ENCODE data around the gene PROKR1. TPM values are rescaled to one million over a fixed set of nuclear protein-coding genes. Genes with fewer than 3 reads are reported as not detected.
"Not testable (repeated sequence)": the region's sequence is repeated elsewhere in the genome, so short reads cannot be mapped to it uniquely, and the experiment has no call there.

The PROKR1 gene
- 2.8 and 3.7 TPM in 2 replicates for total RNA-seq (2014; rRNA removed; shearing (Covaris generic))

DNA sequence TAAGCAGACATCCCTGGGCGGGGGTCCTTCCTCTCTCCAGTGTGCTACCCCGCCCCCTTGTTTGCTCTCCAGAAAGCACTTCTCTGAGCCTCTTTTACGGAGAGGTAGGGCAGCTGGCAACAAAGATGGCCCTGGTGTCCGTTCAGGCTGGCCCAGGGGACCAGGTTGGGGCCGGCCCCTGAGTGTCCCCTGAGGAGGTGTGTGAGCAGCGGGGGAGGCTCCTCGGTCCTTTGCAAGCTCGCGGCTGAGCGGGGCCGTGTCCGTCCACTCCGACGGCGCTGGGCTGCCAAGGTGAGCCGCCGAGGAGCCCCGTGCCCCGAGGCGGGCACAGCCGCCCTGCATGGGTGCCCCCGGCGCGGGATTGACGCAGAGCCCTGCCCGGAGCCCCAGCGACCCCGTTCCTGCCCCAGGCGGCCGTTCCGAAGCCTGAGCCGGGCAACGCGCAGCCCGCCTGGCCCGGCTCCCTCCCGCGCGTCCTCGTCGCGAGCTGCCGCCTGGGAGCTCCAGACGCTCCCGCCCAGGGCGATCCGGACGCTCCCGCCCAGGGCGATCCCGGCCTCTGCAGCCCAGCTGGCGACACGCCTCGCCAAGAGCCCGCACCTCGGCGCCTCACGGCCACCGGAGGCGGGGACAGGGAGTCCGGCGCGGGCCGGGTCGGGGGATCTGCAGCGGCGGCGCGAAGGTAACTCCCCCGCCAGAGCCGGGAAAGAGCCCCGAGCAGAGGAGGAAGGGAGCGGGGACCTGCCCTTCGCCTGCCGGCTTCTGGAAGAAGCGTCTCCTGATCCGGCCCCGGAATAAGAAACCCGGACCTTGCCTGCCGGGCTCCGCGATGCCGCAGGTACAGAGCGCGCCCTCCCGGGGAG lies at the start of gene PROKR1:
PROKR1 (plus strand) TSS at position 569 of the 863 bp plus-strand sequence. CDS start 2,243 bp downstream, outside the sequence.
- Histone ChIP-seq H3K27me3 (ENCODE audit: control insufficient read depth, insufficient read depth, low read length) (peaks cover 32% of the 10 kb centered on the region), H3K4me3 (ENCODE audit: insufficient read depth, low read depth, low read length) (peak within 1 kb of the TSS; percentile 81), H3K36me3 (replicated peaks; ENCODE audit: control insufficient read depth, insufficient read depth, low read length) (no peaks in the 10 kb centered on the region)
- DNase-seq = peak; percentile 84

DNA sequence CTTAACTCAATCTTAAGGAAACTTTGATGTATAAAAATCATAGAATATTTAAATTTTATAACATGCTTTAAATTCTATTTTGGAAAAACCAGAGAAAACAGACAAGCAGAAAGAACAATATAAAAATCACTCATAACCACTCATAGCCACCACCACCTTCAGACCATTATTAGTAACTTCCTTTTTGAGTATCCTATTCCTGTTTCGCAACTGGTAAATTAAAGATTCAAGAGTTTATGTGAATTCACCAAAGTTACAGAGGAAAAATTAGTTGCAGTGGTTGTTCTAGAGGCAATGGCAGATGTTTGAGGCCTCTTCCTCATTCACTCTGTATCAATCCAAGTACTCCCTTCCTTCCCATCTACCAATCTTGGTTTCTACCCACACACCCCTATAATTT lies 49.3 kb upstream of the PROKR1 start:
- no peak for DNase-seq
- no peaks in the 10 kb centered on the region for H3K36me3 ChIP-seq (replicated peaks; ENCODE audit: control insufficient read depth, insufficient read depth, low read length)
- no peaks in the 10 kb centered on the region for H3K27me3 ChIP-seq (ENCODE audit: control insufficient read depth, insufficient read depth, low read length)
- H3K4me3 ChIP-seq (ENCODE audit: insufficient read depth, low read depth, low read length) = no peak overlapping the region

DNA sequence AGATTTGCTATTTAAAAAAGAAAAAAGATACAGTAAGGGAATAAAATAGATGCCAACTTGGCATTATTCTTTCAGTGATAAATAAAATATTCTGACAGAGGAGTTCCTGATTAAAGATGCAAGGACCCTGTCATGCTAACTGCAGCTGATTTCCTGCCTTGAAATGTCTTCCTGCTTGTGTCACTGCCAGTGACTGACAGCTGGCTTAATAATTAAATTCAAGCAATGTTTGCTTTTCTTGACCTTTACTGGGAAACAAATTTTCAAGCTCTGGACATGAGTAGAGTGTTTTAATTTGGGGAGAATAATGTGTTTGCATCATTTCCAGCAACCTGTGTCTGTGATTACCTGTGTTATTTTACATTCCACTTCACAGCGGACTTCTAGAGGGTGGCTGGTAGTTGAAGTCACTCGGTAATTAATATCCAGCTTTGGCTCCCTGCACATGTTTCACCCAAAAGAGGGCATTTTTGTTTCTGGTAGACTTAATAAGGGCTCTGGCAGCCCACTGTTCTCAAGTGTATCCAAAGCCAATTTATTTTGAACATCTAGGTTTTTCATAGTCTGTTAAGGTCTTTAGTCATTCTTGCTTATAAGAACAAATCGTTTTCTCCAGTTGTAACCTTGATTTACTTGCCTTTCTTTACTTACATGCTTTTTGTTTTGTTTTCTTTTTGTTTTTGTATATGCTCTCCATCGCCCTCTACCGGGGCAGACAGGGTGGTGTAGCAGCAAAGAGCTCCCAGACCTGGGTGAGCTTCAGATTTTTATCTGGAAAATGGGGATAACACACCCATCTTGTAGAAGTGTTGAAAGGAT lies 48.5 kb upstream of the PROKR1 start:
- DNase-seq = peak; percentile 36
- no peaks in the 10 kb centered on the region for H3K27me3 ChIP-seq (ENCODE audit: control insufficient read depth, insufficient read depth, low read length)
- no peak overlapping the region for H3K4me3 ChIP-seq (ENCODE audit: insufficient read depth, low read depth, low read length)
- H3K36me3 ChIP-seq (replicated peaks; ENCODE audit: control insufficient read depth, insufficient read depth, low read length) = no peaks in the 10 kb centered on the region

DNA sequence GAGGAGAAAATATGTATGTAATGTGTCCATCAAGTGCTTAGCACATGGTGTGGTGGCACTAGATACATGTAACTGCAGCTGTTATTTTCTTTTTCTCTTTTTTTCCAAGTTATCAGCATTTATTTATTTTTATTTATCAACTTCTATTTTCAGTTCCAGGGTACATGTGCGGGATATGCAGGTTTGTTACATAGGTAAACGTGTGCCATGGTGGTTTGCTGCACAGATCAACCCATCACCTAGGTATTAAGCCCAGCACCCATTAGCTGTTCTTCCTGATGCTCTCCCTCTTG lies 47.9 kb upstream of the PROKR1 start:
- H3K36me3 ChIP-seq (replicated peaks; ENCODE audit: control insufficient read depth, insufficient read depth, low read length); H3K4me3 ChIP-seq (ENCODE audit: insufficient read depth, low read depth, low read length); H3K27me3 ChIP-seq (ENCODE audit: control insufficient read depth, insufficient read depth, low read length); DNase-seq: not testable (repeated sequence)

DNA sequence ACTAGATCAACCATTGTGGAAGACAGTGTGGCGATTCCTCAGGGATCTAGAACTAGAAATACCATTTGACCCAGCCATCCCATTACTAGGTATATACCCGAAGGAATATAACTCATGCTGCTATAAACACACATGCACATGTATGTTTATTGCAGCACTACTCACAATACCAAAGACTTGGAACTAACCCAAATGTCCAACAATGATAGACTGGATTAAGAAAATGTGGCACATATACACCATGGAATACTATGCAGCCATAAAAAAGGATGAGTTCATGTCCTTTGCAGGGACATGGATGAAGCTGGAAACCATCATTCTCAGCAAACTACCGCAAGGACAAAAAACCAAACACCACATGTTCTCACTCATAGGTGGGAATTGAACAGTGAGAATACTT lies 42.9 kb upstream of the PROKR1 start:
- not testable (repeated sequence) for H3K36me3 ChIP-seq (replicated peaks; ENCODE audit: control insufficient read depth, insufficient read depth, low read length); H3K4me3 ChIP-seq (ENCODE audit: insufficient read depth, low read depth, low read length); DNase-seq; H3K27me3 ChIP-seq (ENCODE audit: control insufficient read depth, insufficient read depth, low read length)

DNA sequence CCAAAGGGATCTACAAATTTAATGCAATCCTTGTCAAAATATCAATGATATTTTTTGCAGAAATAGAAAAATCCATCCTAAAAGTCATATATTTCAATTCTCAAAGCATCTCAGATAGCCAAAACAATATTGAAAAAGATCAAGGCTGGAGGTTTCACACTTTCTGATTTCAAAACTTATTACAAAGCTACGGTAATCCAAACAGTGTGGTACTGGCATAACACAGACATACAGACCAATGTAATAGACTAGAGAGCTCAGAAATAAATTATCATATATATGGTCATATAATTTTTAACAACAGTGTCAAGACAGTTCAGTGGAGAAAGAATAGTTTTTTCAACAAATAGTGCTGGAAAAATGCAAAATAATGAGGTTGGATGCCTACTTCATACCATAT lies 40.3 kb upstream of the PROKR1 start:
- no peaks in the 10 kb centered on the region for H3K27me3 ChIP-seq (ENCODE audit: control insufficient read depth, insufficient read depth, low read length)
- no peak for DNase-seq
- H3K36me3 ChIP-seq (replicated peaks; ENCODE audit: control insufficient read depth, insufficient read depth, low read length) = no peaks in the 10 kb centered on the region
- H3K4me3 ChIP-seq (ENCODE audit: insufficient read depth, low read depth, low read length) = no peak overlapping the region

DNA sequence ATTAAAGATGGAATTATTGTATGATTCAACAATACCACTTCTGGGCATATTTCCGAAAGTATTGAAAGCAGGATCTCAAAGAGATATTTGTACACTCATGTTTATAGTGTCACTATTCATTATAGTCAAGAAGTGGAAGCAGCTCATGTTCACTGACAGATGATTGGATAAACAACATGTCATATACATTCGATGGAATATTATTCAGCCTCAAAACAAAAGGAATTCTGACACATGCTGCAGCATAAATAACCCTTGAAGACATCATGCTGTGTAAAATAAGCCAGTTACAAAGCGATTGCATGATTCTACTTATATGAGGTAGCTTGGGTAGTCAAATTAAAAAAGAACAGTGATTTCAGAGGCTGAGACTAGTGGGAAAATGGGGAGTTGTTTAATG lies 39.3 kb upstream of the PROKR1 start:
- DNase-seq = no peak
- Histone ChIP-seq H3K36me3 (replicated peaks; ENCODE audit: control insufficient read depth, insufficient read depth, low read length) (no peaks in the 10 kb centered on the region), H3K4me3 (ENCODE audit: insufficient read depth, low read depth, low read length) (no peak overlapping the region), H3K27me3 (ENCODE audit: control insufficient read depth, insufficient read depth, low read length) (no peaks in the 10 kb centered on the region)

DNA sequence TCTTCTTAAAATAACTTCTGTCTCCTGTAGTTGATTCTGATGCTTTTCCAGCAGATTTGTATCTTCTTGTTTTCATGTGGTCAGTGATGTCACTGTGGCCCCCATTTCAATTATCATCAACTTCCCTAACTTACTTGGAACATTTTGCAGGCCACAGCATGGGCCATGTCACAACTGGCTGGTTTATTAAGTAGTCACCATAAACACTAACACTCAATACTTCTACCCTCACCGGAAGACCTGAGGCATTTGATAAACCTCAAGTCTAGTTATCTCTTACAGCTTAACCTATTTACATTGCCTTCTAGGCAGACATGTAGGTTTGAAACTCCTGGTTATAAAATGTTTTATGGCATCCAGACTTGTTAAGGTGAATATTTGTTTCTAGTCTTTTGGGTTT lies 37.4 kb upstream of the PROKR1 start:
- Histone ChIP-seq H3K4me3 (ENCODE audit: insufficient read depth, low read depth, low read length) (no peak overlapping the region), H3K36me3 (replicated peaks; ENCODE audit: control insufficient read depth, insufficient read depth, low read length) (no peaks in the 10 kb centered on the region), H3K27me3 (ENCODE audit: control insufficient read depth, insufficient read depth, low read length) (no peaks in the 10 kb centered on the region)
- DNase-seq = no peak

DNA sequence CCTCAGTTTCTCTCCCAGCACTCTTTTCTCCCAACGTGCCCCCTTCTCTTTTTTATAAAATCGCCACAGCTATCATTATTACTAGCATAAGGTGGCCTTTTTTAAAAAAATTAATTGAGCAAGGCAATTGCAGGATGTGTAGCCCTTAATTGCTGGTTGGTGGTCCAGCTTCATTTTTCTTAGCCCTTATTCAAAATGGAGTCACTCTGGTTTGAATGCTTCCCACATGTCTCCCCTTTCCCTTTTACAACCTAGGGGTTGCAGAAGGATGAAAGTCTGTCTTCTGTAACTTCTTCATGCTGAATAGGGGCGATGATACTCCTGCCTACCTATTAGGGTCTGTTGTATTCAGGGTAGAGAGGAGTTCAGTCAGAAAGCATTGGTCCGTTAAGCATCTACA lies 36.6 kb upstream of the PROKR1 start:
- Histone ChIP-seq H3K4me3 (ENCODE audit: insufficient read depth, low read depth, low read length) (no peak overlapping the region), H3K36me3 (replicated peaks; ENCODE audit: control insufficient read depth, insufficient read depth, low read length) (no peaks in the 10 kb centered on the region)
- no peak for DNase-seq

DNA sequence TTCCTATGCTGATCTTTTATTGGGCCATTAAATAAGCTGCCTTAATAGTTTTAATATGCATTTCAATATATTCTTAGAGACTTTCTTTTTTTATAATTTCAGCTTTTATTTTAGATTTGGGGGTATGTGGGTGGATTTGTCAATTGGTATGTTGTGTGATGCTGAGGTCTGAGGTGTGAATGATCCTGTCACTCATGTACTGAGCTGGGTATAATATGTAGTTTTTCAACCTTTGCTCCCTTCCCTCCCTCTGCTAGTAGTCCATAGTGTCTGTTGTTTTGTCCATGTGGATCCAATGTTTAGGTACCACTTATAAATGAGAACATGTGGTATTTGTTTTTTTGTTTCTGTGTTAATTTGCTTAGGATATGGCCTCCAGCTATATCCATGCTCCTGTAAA lies 35.5 kb upstream of the PROKR1 start:
- no peak overlapping the region for H3K4me3 ChIP-seq (ENCODE audit: insufficient read depth, low read depth, low read length)
- no peaks in the 10 kb centered on the region for H3K27me3 ChIP-seq (ENCODE audit: control insufficient read depth, insufficient read depth, low read length)
- H3K36me3 ChIP-seq (replicated peaks; ENCODE audit: control insufficient read depth, insufficient read depth, low read length) = no peaks in the 10 kb centered on the region
- no peak for DNase-seq

More for the DNA sequence above, 36.6 kb upstream of the PROKR1 start:
- no peaks in the 10 kb centered on the region for H3K27me3 ChIP-seq (ENCODE audit: control insufficient read depth, insufficient read depth, low read length)

DNA sequence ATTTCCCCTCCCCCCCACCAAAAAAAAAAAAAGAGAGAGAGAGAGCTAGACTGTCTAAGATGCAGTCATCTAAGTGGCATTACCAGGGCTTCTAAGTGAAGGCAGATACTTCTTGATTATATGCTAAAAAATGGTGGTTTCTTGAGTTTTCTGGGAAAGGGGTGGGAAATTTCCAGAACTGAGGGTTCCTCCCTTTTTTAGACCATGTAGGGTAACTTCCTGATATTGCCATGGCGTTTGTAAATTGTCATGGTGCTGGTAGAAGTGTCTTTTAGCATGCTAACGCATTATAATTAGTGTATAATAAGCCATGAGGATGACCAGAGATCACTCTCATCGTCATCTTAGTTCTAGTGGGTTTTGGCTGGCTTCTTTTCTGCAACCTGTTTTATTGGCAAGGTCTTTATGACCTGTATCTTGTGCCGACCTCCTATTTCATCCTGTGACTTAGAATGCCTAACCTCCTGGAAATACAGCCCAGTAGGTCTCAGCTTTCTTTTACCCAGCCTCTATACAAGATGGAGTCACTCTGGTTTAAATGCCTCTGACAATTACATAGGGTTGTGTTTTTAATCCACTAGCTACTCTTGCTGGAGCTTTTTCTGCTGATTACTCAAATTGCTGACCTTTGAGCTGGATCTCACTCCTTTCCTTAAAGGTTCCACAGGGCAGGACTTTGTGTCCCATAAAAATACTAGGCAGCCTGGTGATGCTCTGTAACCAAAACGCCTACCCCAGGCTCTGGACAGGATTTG lies 30.4 kb upstream of the PROKR1 start:
- Histone ChIP-seq H3K4me3 (ENCODE audit: insufficient read depth, low read depth, low read length) (no peak overlapping the region), H3K36me3 (replicated peaks; ENCODE audit: control insufficient read depth, insufficient read depth, low read length) (no peaks in the 10 kb centered on the region), H3K27me3 (ENCODE audit: control insufficient read depth, insufficient read depth, low read length) (no peaks in the 10 kb centered on the region)
- DNase-seq = no peak

DNA sequence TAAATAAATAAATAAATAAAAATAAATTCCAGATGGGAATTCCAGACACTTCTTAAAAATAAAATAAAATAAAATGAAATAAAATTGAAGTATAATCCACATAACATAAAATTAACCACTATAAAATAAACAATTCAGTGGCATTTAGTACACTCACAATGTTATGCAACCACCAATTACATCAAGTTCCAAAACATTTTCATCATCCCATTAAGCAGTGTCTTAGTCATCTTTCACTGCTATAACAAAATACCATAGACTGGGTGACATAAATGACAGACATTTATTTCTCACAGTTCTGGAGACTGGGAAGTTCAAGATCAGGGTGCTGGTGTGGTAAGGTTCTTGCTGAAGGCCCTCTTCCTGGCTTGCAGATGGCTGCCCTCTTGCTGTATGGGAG lies 22.6 kb upstream of the PROKR1 start:
- Histone ChIP-seq H3K36me3 (replicated peaks; ENCODE audit: control insufficient read depth, insufficient read depth, low read length) (no peaks in the 10 kb centered on the region), H3K4me3 (ENCODE audit: insufficient read depth, low read depth, low read length) (no peak overlapping the region), H3K27me3 (ENCODE audit: control insufficient read depth, insufficient read depth, low read length) (no peaks in the 10 kb centered on the region)
- no peak for DNase-seq

DNA sequence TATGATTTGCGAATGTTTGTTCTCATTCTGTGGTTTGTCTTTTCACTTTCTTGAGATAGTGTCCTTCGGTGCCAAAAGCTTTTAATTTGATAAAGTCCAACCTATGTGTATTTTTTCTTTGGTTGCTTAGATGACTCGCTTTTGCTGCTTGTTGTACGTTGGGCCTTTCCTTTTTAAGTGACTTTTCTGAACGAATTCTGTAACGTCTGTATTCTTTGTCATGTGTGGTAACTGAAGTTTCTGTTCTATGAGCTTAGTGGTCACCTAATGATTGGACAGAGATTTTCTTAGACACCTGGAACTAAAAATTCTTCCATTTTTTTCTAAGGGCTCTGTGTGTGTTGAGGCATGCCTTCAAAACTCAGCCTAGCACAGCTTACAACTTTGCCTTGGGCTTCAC lies 19.6 kb upstream of the PROKR1 start:
- Histone ChIP-seq H3K27me3 (ENCODE audit: control insufficient read depth, insufficient read depth, low read length) (no peaks in the 10 kb centered on the region), H3K4me3 (ENCODE audit: insufficient read depth, low read depth, low read length) (no peak overlapping the region), H3K36me3 (replicated peaks; ENCODE audit: control insufficient read depth, insufficient read depth, low read length) (no peaks in the 10 kb centered on the region)
- DNase-seq = no peak

DNA sequence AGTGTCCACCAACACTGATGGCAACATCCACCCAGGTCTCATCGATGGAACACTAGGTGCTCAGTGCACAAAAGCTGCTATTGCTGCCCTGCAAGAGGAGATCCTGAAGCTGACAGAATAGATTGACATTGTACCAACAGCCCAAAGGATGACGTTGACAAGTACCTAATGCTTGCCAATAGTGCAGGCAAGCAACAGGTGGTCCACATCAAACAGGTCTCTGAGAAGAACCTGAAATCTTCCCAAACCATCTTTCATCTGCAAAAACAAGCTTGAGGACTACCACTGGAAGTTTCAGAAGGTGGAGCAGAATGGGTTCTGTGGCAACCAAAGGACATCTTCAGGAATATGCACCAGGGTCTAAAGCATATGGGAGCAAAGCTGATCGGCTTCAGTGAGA lies 15.8 kb upstream of the PROKR1 start:
- DNase-seq = no peak
- no peaks in the 10 kb centered on the region for H3K27me3 ChIP-seq (ENCODE audit: control insufficient read depth, insufficient read depth, low read length)

More for the DNA sequence above, 15.8 kb upstream of the PROKR1 start:
- no peaks in the 10 kb centered on the region for H3K36me3 ChIP-seq (replicated peaks; ENCODE audit: control insufficient read depth, insufficient read depth, low read length)
- H3K4me3 ChIP-seq (ENCODE audit: insufficient read depth, low read depth, low read length) = no peak overlapping the region
